Nucleus accumbens (tissue), 56 donors: Measurements from ENCODE around the gene OPCML.

ENCODE experiments used
- DNase-seq, 56 donors: peaks; one replicate each; lab custom pipeline; 2025; lab: John Stamatoyannopoulos, UW

Gene OPCML

GRCh38 chr11:133425245-133425644 is 107.1 kb downstream of the OPCML start:
- DNase-seq: no peak

- DNase-seq: no peak
Observed at GRCh38 chr11:133418218-133418617, 114.1 kb downstream of the OPCML start.

GRCh38 chr11:133414506-133414905 is 117.8 kb downstream of the OPCML start:
- no peak for DNase-seq

GRCh38 chr11:133413703-133414102 is 118.6 kb downstream of the OPCML start:
- DNase-seq: no peak

GRCh38 chr11:133409799-133410198 is 122.5 kb downstream of the OPCML start:
- DNase-seq: no peak

- no peak for DNase-seq
Observed at GRCh38 chr11:133408936-133409335, 123.4 kb downstream of the OPCML start.

GRCh38 chr11:133408402-133408801 is 123.9 kb downstream of the OPCML start:
- DNase-seq: no peak

- DNase-seq: no peak
Observed at GRCh38 chr11:133406489-133406888, 125.8 kb downstream of the OPCML start.

GRCh38 chr11:133403900-133404299 is 128.4 kb downstream of the OPCML start:
- no peak for DNase-seq

GRCh38 chr11:133402551-133402950 is 129.8 kb downstream of the OPCML start:
- DNase-seq: no peak

GRCh38 chr11:133399855-133400625 is 132.3 kb downstream of the OPCML start:
- DNase-seq: peak in 2 of 56 donors; percentile 2 to 10

GRCh38 chr11:133399294-133399693 is 133.0 kb downstream of the OPCML start:
- DNase-seq: no peak

- DNase-seq: no peak
Observed at GRCh38 chr11:133390803-133391202, 141.5 kb downstream of the OPCML start.

GRCh38 chr11:133388975-133389568 is 143.2 kb downstream of the OPCML start:
- no peak for DNase-seq

GRCh38 chr11:133388260-133388659 is 144.0 kb downstream of the OPCML start:
- no peak for DNase-seq

- no peak for DNase-seq
Observed at GRCh38 chr11:133386852-133387251, 145.4 kb downstream of the OPCML start.

- no peak for DNase-seq
Observed at GRCh38 chr11:133386262-133386661, 146.0 kb downstream of the OPCML start.

GRCh38 chr11:133385781-133386180 is 146.5 kb downstream of the OPCML start:
- DNase-seq: no peak

GRCh38 chr11:133384731-133385130 is 147.6 kb downstream of the OPCML start:
- no peak for DNase-seq

GRCh38 chr11:133383689-133384088 is 148.6 kb downstream of the OPCML start:
- no peak for DNase-seq

- DNase-seq: no peak
Observed at GRCh38 chr11:133383201-133383600, 149.1 kb downstream of the OPCML start.

- DNase-seq: peak in 13 of 56 donors; percentile 7 to 41 (median 18)
Observed at GRCh38 chr11:133382131-133382812, 150.0 kb downstream of the OPCML start.
